AG08395 (cell line): ENCODE measurements around the gene HUNK.

Experiments used
- DNase-seq: peaks from one replicate; pipeline ENCODE4 v3.0.0; 2012; ENCODE audit warnings: mixed read lengths, low spot score

HUNK gene

GRCh38 chr21:31959881-31960280 is 87.1 kb downstream of the HUNK start:
- DNase-seq, result no peak

- no peak for DNase-seq
Measured at GRCh38 chr21:31961027-31961426, 88.2 kb downstream of the HUNK start.

GRCh38 chr21:31961704-31962103 is 88.9 kb downstream of the HUNK start:
- no peak for DNase-seq

GRCh38 chr21:31964692-31965091 is 91.9 kb downstream of the HUNK start:
- DNase-seq, result no peak

GRCh38 chr21:31967334-31967733 is 94.5 kb downstream of the HUNK start:
- DNase-seq, result no peak

GRCh38 chr21:31972622-31973021 is 99.8 kb downstream of the HUNK start:
- DNase-seq, result no peak

GRCh38 chr21:31973402-31973944 is 100.7 kb downstream of the HUNK start:
- DNase-seq, result no peak

- no peak for DNase-seq
Measured at GRCh38 chr21:31974454-31974985, 101.7 kb downstream of the HUNK start.

GRCh38 chr21:31975491-31975890 is 102.7 kb downstream of the HUNK start:
- no peak for DNase-seq

- no peak for DNase-seq
Measured at GRCh38 chr21:31977816-31978215, 105.0 kb downstream of the HUNK start.

GRCh38 chr21:31983120-31983519 is 110.3 kb downstream of the HUNK start:
- no peak for DNase-seq

- no peak for DNase-seq
Measured at GRCh38 chr21:31983554-31983953, 110.7 kb downstream of the HUNK start.

GRCh38 chr21:31985398-31985797 is 112.6 kb downstream of the HUNK start:
- DNase-seq, result no peak

- DNase-seq, result no peak
Measured at GRCh38 chr21:31986035-31986856, 113.4 kb downstream of the HUNK start.

- peak; percentile 13 for DNase-seq
Measured at GRCh38 chr21:31987696-31988095, 114.9 kb downstream of the HUNK start.

GRCh38 chr21:31988492-31989290 is 115.9 kb downstream of the HUNK start:
- DNase-seq, result no peak

- no peak for DNase-seq
Measured at GRCh38 chr21:31991356-31992331, 118.8 kb downstream of the HUNK start.

- DNase-seq, result no peak
Measured at GRCh38 chr21:31992391-31992790, 119.6 kb downstream of the HUNK start.

GRCh38 chr21:31993826-31994825 is 121.3 kb downstream of the HUNK start:
- no peak for DNase-seq

- no peak for DNase-seq
Measured at GRCh38 chr21:31997191-31997590, 124.4 kb downstream of the HUNK start.
